GM18505 (cell line): Measurements from ENCODE around the gene ZFP91.
A peak's percentile ranks its signal among the peaks of the same experiment; 100 is the strongest.

Experiments used
- ATAC-seq: cut with Tn5 transposase; IDR thresholded peaks from one replicate; pipeline ENCODE4 v1.9.1; 2021; ENCODE audit not compliant: unreplicated experiment
- POLR2A ChIP-seq: IDR thresholded peaks from 4 replicates; pipeline ENCODE4 v1.6.1; 2011; ENCODE audit warnings: borderline replicate concordance; ENCODE audit not compliant: insufficient read depth, insufficient read length; ENCODE audit errors: extremely low read depth

ZFP91 gene

DNA sequence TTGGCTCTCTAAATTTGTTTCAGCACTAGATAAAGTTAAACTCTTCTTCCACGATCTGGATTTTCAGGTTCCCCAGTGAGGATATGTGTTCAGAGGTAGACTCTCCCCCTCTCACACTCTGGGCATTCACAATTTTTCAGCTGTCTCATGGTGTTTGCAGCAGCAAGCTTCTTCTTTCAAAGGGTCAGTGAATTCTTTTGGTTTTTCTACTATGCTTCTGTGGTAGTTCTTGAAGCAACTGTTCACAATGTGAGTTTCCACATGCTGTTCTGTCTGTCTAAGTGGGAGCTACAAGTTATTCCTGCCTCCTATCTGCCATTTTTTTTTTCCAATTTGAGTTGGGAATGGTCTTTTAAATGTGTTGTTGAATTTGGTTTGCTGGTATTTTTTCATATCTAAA lies 69.0 kb downstream of the ZFP91 start:
- ATAC-seq = no peak
- no peak for TF ChIP-seq POLR2A

GRCh38 chr11:58649623-58650022 lies 70.8 kb downstream of the ZFP91 start:
- no peak for TF ChIP-seq POLR2A
- ATAC-seq = no peak

GRCh38 chr11:58650496-58650895 lies 71.6 kb downstream of the ZFP91 start:
- no peak for TF ChIP-seq POLR2A
- ATAC-seq = no peak

DNA sequence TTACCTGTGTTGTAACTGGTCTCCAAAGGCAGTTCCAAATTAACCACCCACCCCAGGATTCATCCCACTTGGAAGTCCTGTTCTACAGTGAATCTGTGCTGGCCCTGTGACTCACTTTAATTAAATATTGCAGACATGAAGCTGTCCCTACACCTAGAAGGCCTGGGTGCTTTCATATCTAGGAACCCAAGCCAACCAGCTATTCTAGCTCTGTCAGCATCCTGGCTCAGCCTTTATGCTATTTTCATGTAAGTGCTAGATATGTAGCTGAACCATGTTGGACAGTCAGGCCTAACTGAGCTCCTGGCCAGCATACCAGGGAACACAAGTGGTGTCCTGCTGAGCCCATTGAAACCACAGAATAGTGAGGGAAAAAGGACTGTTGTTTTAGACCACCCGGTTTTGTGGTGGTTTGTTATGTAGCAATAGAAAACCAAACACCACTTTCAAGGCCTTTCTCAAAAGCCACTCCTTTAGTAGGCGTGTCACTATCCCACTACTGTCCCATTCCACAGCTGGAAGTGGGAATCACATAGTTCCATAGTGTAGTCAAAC lies 73.9 kb downstream of the ZFP91 start:
- ATAC-seq = no peak

GRCh38 chr11:58654079-58654907 lies 75.4 kb downstream of the ZFP91 start:
- TF ChIP-seq POLR2A = no peak
- ATAC-seq = peak; percentile 93

More for the DNA sequence above, 73.9 kb downstream of the ZFP91 start:
- no peak for TF ChIP-seq POLR2A

DNA sequence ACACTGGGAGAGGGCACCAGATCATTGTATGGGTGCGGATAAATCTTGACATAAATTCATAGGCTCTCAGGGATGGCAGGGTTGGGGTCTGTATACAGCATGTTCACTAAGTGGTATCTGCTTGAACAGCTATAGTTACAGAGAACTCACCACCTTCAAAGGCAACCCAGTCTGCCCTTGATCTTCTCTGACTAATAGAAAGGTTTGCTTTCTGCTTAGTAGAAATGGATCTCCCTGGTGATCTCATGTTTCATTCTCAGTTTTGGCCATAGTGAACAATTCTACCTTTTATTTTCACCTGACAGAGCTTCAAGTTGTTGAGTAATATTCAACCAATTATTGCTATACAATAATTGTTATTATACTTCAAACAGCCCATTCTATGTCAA lies 76.0 kb downstream of the ZFP91 start:
- no peak for TF ChIP-seq POLR2A
- ATAC-seq = no peak

DNA sequence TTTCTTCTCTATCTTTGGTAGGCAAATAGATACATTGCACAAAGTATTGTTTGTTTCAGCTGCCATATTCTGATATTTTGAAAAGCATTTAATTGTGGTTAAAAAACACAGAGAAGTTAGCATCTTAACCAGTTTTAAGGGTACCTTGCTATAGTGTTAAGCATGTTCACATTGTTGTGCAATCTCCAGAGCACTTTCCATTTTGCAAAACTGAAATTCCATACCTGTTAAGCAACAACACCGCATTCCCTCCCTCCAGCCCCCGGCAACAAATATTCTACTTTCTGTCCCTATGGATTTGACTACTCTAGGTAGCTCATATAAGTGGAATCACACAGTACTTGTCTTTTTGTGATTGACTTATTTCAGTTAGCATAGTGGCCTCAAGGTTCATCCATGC lies 77.5 kb downstream of the ZFP91 start:
- no peak for TF ChIP-seq POLR2A
- no peak for ATAC-seq

DNA sequence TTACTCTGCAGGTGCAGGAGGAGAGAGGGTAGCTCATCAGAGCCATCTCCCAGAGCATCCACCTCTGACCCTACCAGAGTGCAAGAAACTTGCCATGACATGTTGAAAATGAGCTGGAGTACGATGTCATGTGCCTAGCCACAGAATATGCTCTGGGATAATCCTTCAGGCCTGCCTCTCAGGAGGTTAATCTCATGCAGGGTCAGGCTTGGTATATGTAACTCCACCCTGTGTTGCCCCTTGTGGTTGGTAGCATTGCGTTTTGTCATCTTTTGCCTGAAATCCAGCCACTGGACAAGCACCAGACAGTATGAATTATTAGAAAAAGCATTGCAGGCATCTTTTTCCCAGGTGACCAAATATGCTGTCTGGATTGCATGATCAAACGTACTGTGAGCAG lies 79.8 kb downstream of the ZFP91 start:
- no peak for TF ChIP-seq POLR2A
- ATAC-seq = no peak

DNA sequence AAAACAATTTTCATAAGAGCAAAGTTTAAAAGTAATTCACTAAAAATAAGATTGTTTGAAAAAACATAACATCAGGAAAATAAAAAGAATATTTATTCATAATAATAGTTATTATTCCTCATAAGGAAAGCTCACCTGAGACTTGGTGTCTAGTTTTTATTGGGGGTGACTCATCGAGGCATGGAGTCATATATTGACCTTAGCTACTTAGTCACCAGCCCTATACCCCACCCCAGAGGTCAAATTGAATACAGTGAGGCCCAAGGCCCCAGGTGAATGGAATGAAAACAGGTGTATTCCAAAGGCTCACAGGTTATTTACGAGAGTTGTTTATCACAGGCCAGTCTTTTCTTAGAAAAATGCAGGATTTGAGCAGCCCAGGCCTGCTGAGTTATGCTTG lies 80.5 kb downstream of the ZFP91 start:
- no peak for ATAC-seq
- TF ChIP-seq POLR2A = no peak

DNA sequence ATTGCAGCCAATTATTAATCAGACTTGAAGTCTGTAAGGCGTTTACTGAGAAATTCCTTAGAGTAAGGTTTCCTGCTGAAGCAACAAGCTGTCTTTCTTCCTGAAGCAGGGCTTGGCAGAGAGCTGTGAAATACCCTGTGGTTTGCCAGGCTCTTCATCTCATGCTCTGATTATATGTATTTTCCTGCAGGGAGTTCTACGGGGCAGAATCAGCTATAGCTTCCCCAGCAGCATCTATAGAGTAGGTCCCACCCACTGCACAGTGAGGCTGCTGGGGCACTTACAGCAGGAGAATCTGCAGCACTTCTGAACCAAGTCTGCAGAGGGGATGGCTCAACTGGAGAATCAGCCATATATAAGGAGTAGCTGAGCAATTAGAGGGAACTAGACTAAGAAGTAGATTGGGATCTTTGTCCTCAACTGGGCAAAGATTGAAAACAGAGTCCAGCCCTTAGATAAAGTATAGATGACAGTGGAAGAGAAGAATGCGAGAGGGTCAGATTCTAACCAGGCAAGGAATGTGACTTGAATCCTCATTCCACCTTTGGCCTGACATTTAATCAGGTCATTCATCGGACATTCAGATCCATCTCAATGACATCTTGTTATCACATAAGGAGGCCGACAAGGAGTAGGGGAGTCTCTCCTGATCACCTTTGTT lies 81.2 kb downstream of the ZFP91 start:
- no peak for TF ChIP-seq POLR2A
- no peak for ATAC-seq
